ENCODE results near the gene MAG.

MAG gene

GRCh38 chr19:35363001-35363590 lies 71.1 kb downstream of the MAG start:
- Histone ChIP-seq H3K9ac (ENCODE audit: low read length) (no peak overlapping the region), H3K4me3 (ENCODE audit: low read length) (no peak overlapping the region), H3K9me3 (ENCODE audit: control insufficient read depth, low read length) (no peaks in the 10 kb centered on the region), H3K36me3 (ENCODE audit: control insufficient read depth, insufficient read depth, low read length, severe bottlenecking) (no peaks in the 10 kb centered on the region), H3K4me1 (ENCODE audit: control insufficient read depth, insufficient read depth, low read length) (no peaks in the 10 kb centered on the region), H3K27me3 (replicated peaks; ENCODE audit: control insufficient read depth, insufficient read depth, low read length) (peaks cover 46% of the 10 kb centered on the region)
- DNase-seq (ENCODE audit: low read depth): no peak
